Spleen (tissue), 7 donors: ENCODE measurements around the gene FILIP1L.

Experiments
- POLR2A ChIP-seq, 3 donors: fragments of 450-650 bp; IDR thresholded peaks; one replicate each; pipeline ENCODE4 v1.5.1; 2017; ENCODE audit warnings: antibody characterized with exemption in 3 of 3, mild to moderate bottlenecking in 1 of 3
- TF ChIP-seq, protein P1 (sequence below), 11 experiments: fragments of 200-600 bp in 7 of 11; fragments of 450-650 bp in 4 of 11; sonication (generic) in 4 of 11; IDR thresholded peaks in 8 of 11; conservative IDR thresholded peaks in 3 of 11; 1 replicate in 7 of 11; 2 replicates in 4 of 11; pipeline versions ENCODE4 v1.4.0 to v1.8.0; 2016 to 2021; ENCODE audit warnings: antibody characterized with exemption in 11 of 11, inconsistent platforms in 4 of 11, mild to moderate bottlenecking in 1 of 11
- donor health status: DM: no; HTN: no; CAD: no; lungs with moderate emphysema.
- donor health status: DM: no; HTN: no; CAD: no.
- donor health status: DM: no; HTN: no; CAD: no.

GRCh38 chr3:99990179-99990578 is 124.1 kb downstream of the FILIP1L start:
- no peak for TF ChIP-seq POLR2A (IDR thresholded peaks at IDR 0.05)
- TF ChIP-seq, protein P1, sequence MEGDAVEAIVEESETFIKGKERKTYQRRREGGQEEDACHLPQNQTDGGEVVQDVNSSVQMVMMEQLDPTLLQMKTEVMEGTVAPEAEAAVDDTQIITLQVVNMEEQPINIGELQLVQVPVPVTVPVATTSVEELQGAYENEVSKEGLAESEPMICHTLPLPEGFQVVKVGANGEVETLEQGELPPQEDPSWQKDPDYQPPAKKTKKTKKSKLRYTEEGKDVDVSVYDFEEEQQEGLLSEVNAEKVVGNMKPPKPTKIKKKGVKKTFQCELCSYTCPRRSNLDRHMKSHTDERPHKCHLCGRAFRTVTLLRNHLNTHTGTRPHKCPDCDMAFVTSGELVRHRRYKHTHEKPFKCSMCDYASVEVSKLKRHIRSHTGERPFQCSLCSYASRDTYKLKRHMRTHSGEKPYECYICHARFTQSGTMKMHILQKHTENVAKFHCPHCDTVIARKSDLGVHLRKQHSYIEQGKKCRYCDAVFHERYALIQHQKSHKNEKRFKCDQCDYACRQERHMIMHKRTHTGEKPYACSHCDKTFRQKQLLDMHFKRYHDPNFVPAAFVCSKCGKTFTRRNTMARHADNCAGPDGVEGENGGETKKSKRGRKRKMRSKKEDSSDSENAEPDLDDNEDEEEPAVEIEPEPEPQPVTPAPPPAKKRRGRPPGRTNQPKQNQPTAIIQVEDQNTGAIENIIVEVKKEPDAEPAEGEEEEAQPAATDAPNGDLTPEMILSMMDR (IDR thresholded peaks at IDR 0.05 in 8 of 11, conservative IDR thresholded peaks at IDR 0.05 in 3 of 11) = no peak
